ENCODE data around the gene AKIRIN2.

- TF ChIP-seq POLR2A (IDR thresholded peaks at IDR 0.05; ENCODE audit: low read length) (no peak), GATA1 (IDR thresholded peaks at IDR 0.05; ENCODE audit: low read depth, low read length) (no peak)
Observed at GRCh38 chr6:87628424-87628823, 73.6 kb downstream of the AKIRIN2 start.
